ENCODE data around the gene SLC2A10. TPM values are rescaled to one million over a fixed set of nuclear protein-coding genes. Genes with fewer than 3 reads are reported as not detected.

Gene SLC2A10
- total RNA-seq, 1 experiment from 2014 or later: 1.6 TPM

- CTCF ChIA-PET: interaction anchor here (0.7 kb wide), 1 partner anchor 44 kb away, joined by 3 read pairs; no protein-coding TSS in a partner anchor
- no peaks in the 10 kb centered on the region for H3K36me3 ChIP-seq (ENCODE audit: control insufficient read depth, insufficient read depth, low read length)
- intact Hi-C loops (cut with micrococcal nuclease; ENCODE audit: unreplicated experiment): no loop called here
- no peaks in the 10 kb centered on the region for H3K27me3 ChIP-seq (ENCODE audit: control insufficient read depth, insufficient read depth, low read length)
- peak; percentile 46 for ATAC-seq
- in situ Hi-C loops (cut with HindIII; ENCODE audit: low pct_unique_long_range_greater_than_20kb, low sequenced_read_pairs): no loop called here
- DNase-seq (ENCODE audit: low read depth, low spot score): no peak
- peak overlapping the region; percentile 46 to 50 for H3K4me3 ChIP-seq (ENCODE audit: low read depth in 2 of 2, low read length in 2 of 2)
- H3K4me1 ChIP-seq (ENCODE audit: control insufficient read depth, insufficient read depth, low read length): no peaks in the 10 kb centered on the region; the same call in 1 of the 2 replicates
- H3K27ac ChIP-seq (ENCODE audit: low read length): no peak overlapping the region
- POLR2A ChIA-PET: no interaction called here
- TF ChIP-seq SIN3A (IDR thresholded peaks at IDR 0.05; ENCODE audit: borderline replicate concordance, insufficient read depth, low read depth, low read length) (no peak), REST (IDR thresholded peaks at IDR 0.05; ENCODE audit: insufficient read depth in 1 of 2, low read depth in 2 of 2, low read length in 1 of 2) (no peak), TCF7L2 (IDR thresholded peaks at IDR 0.05; ENCODE audit: low read depth, low read length) (no peak), CTCF (IDR thresholded peaks at IDR 0.05) (no peak)
- BruUV-seq (replicated peaks): no TSS peak
- H3K9me3 ChIP-seq (ENCODE audit: control insufficient read depth, insufficient read depth, low read depth, low read length): no peaks in the 10 kb centered on the region
These were observed 392 bp upstream of the SLC2A10 start for GRCh38 chr20:46709055-46709458.

- intact Hi-C loops (cut with micrococcal nuclease; ENCODE audit: unreplicated experiment): no loop called here
- H3K4me3 ChIP-seq (ENCODE audit: low read depth in 2 of 2, low read length in 2 of 2): peak overlapping the region; percentile 46 to 50
These were observed 884 bp downstream of the SLC2A10 start for GRCh38 chr20:46710153-46710913.

More at GRCh38 chr20:46710153-46710913, 884 bp downstream of the SLC2A10 start:
- Histone ChIP-seq H3K36me3 (ENCODE audit: control insufficient read depth, insufficient read depth, low read length) (no peaks in the 10 kb centered on the region), H3K27ac (ENCODE audit: low read length) (no peak overlapping the region), H3K9me3 (ENCODE audit: control insufficient read depth, insufficient read depth, low read depth, low read length) (no peaks in the 10 kb centered on the region), H3K4me1 (ENCODE audit: control insufficient read depth, insufficient read depth, low read length) (no peaks in the 10 kb centered on the region; the same call in 1 of the 2 replicates), H3K27me3 (ENCODE audit: control insufficient read depth, insufficient read depth, low read length) (no peaks in the 10 kb centered on the region)
- TF ChIP-seq TCF7L2 (IDR thresholded peaks at IDR 0.05; ENCODE audit: low read depth, low read length): no peak
- TF ChIP-seq POLR2AphosphoS5 (IDR thresholded peaks at IDR 0.05; ENCODE audit: low read depth, low read length): no peak
- TF ChIP-seq SIN3A (IDR thresholded peaks at IDR 0.05; ENCODE audit: borderline replicate concordance, insufficient read depth, low read depth, low read length): no peak
- no peak for TF ChIP-seq REST (IDR thresholded peaks at IDR 0.05; ENCODE audit: insufficient read depth in 1 of 2, low read depth in 2 of 2, low read length in 1 of 2)
- no peak for TF ChIP-seq CTCF (IDR thresholded peaks at IDR 0.05)
- DNase-seq (ENCODE audit: low read depth, low spot score) (no peak), ATAC-seq (no peak)
- ChIA-PET CTCF (no interaction called here), POLR2A (interaction anchor here (0.7 kb wide), 2 partner anchors 16 to 25 kb away, joined by 3 to 5 read pairs; no protein-coding TSS in a partner anchor)
- BruUV-seq (replicated peaks): no TSS peak
- in situ Hi-C loops (cut with HindIII; ENCODE audit: low pct_unique_long_range_greater_than_20kb, low sequenced_read_pairs): no loop called here

Measured in Panc1 (cell line).